Subcutaneous abdominal adipose tissue (tissue), 5 donors: ENCODE results near the gene FBLL1.
A peak's percentile ranks its signal among the peaks of the same experiment; 100 is the strongest.
"Not testable (repeated sequence)": the region's sequence is repeated elsewhere in the genome, so short reads cannot be mapped to it uniquely, and the experiment has no call there.

Source experiments
- H3K27ac ChIP-seq: one replicate; pipeline ENCODE4 v1.7.0; 2013; ENCODE audit warnings: low read depth, mild to moderate bottlenecking, inconsistent platforms, low read length, moderate library complexity
- H3K27me3 ChIP-seq, 5 donors: one replicate each; pipeline ENCODE4 v1.7.0; 2013; ENCODE audit warnings: low read length in 5 of 5, inconsistent platforms in 1 of 5; ENCODE audit not compliant: control insufficient read depth in 5 of 5, insufficient read depth in 4 of 5
- H3K36me3 ChIP-seq, 5 donors: one replicate each; pipeline ENCODE4 v1.7.0; 2013; ENCODE audit warnings: low read length in 5 of 5; ENCODE audit not compliant: control insufficient read depth in 5 of 5, insufficient read depth in 5 of 5
- H3K4me1 ChIP-seq, 5 donors: one replicate each; pipeline ENCODE4 v1.7.0; 2013; ENCODE audit warnings: low read length in 5 of 5, mild to moderate bottlenecking in 3 of 5, moderate library complexity in 1 of 5; ENCODE audit not compliant: control insufficient read depth in 5 of 5, insufficient read depth in 5 of 5
- H3K4me3 ChIP-seq, 5 donors: one replicate each; pipeline ENCODE4 v1.7.0; 2013; ENCODE audit warnings: low read length in 5 of 5, low read depth in 1 of 5
- H3K9ac ChIP-seq, 5 donors: one replicate each; pipeline ENCODE4 v1.7.0; 2013; ENCODE audit warnings: low read length in 5 of 5, mild to moderate bottlenecking in 4 of 5, moderate library complexity in 3 of 5
- H3K9me3 ChIP-seq, 5 donors: one replicate each; pipeline ENCODE4 v1.7.0; 2013; ENCODE audit warnings: low read length in 5 of 5; ENCODE audit not compliant: control insufficient read depth in 5 of 5
- donor health status: healthy.
- donor health status: healthy.
- donor health status: healthy.
- donor health status: healthy.
- donor health status: healthy.

FBLL1 gene

GRCh38 chr5:168525856-168526255 lies 3.2 kb upstream of the FBLL1 start:
- Histone ChIP-seq H3K27me3 (peaks cover 12 to 22% (median 18%) of the 10 kb centered on the region in 5 donors), H3K9ac (no peak overlapping the region), H3K9me3 (peaks cover 0 to 5% (median 0%) of the 10 kb centered on the region in 5 donors), H3K27ac (no peak overlapping the region), H3K4me3 (no peak overlapping the region), H3K4me1 (peaks cover 2 to 13% (median 10%) of the 10 kb centered on the region in 5 donors), H3K36me3 (peaks cover 0 to 14% (median 2%) of the 10 kb centered on the region in 5 donors)

- peaks cover 0 to 5% (median 0%) of the 10 kb centered on the region in 5 donors for H3K9me3 ChIP-seq
These were observed 1.3 kb upstream of the FBLL1 start for GRCh38 chr5:168527756-168528295.

GRCh38 chr5:168529374-168530234 lies 499 bp downstream of the FBLL1 start:
- Histone ChIP-seq H3K4me1 (peaks cover 2 to 13% (median 10%) of the 10 kb centered on the region in 5 donors), H3K9ac (no peak overlapping the region), H3K4me3 (peak overlapping the region in 4 of 5 donors; percentile 22 to 53 (median 46)), H3K36me3 (no peaks in the 10 kb centered on the region), H3K27me3 (peaks cover 16 to 44% (median 27%) of the 10 kb centered on the region in 5 donors), H3K9me3 (peaks cover 0 to 5% (median 0%) of the 10 kb centered on the region in 5 donors), H3K27ac (no peak overlapping the region)

More at GRCh38 chr5:168527756-168528295, 1.3 kb upstream of the FBLL1 start:
- Histone ChIP-seq H3K27ac (no peak overlapping the region), H3K9ac (no peak overlapping the region), H3K36me3 (peaks cover 0 to 7% (median 0%) of the 10 kb centered on the region in 5 donors), H3K4me3 (no peak overlapping the region), H3K4me1 (peaks cover 2 to 13% (median 10%) of the 10 kb centered on the region in 5 donors), H3K27me3 (peaks cover 16 to 40% (median 27%) of the 10 kb centered on the region in 5 donors)

- no peak overlapping the region for H3K4me3 ChIP-seq
- H3K9me3 ChIP-seq = peaks cover 0 to 5% (median 0%) of the 10 kb centered on the region in 5 donors
- H3K4me1 ChIP-seq = peaks cover 2 to 13% (median 10%) of the 10 kb centered on the region in 5 donors
- H3K27me3 ChIP-seq = peaks cover 16 to 44% (median 27%) of the 10 kb centered on the region in 5 donors
- no peak overlapping the region for H3K9ac ChIP-seq
- no peaks in the 10 kb centered on the region for H3K36me3 ChIP-seq
- no peak overlapping the region for H3K27ac ChIP-seq
These were observed 1.6 kb downstream of the FBLL1 start for GRCh38 chr5:168530621-168531150.

DNA sequence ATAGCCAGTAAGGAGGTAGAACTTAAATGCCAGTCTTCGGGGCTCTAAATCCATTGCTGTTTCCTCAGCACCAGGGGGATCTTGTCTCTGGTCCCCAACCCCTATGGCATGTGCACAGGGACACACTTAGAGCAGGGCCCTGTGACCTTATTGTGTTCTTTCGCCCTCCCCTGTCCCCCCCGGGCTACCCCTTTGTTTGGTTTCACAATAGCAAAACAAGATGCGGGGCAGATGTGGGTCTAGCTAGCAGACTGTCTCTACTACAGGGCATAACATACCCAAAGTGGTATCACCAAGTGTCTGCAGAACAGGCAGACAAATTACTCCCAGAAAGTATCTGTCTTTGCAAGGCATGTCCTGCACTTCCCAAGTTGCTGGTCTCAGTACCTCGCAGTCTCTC lies 2.1 kb downstream of the FBLL1 start:
- Histone ChIP-seq H3K9ac (no peak overlapping the region), H3K9me3 (peaks cover 0 to 5% (median 0%) of the 10 kb centered on the region in 5 donors), H3K4me3 (no peak overlapping the region), H3K27me3 (peaks cover 16 to 44% (median 27%) of the 10 kb centered on the region in 5 donors), H3K27ac (no peak overlapping the region), H3K36me3 (no peaks in the 10 kb centered on the region), H3K4me1 (peaks cover 2 to 13% (median 10%) of the 10 kb centered on the region in 5 donors)

DNA sequence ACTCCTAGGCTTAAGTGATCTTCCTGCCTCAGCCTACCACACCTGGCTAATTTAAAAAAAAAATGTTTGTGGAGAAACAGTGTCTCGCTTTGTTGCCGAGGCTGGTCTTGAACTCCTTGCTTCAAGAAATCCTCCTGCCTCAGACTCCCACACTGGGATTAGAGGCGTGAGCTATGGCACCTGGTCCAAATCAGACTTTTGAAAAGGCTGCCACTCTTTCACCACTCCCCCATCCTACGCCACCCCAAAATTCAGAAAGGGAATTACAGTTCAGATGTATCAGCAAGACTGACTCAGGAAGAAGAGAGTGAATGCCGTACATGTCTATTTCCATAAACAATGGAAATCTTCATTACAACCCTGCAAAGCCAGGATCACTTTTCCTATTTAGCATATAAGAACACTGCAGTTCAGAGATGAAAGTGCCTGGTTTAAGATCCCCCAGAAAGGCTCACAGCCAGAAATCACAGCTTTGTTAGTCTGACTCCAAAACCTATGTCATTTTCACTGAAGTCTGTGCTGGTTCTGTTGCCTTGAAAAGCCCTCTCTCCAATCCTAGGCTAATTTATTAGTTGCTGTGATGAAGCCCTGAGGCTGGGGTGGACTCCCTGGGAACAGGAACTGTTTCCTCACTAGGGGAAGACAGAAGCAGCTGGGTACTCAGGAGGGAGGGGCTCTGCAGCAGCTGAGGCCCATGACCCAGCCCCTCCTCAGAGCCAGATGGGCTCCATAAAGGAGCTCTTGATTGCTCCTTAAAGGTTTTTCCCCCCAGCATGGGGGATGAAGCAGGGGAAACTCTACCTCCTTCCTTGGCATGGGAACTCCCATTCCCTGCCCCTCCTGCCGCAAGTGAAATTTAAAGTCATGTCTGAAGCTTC lies 3.1 kb downstream of the FBLL1 start:
- H3K27me3 ChIP-seq = peaks cover 16 to 44% (median 27%) of the 10 kb centered on the region in 5 donors
- H3K9ac ChIP-seq = no peak overlapping the region
- no peaks in the 10 kb centered on the region for H3K36me3 ChIP-seq
- H3K4me3 ChIP-seq = no peak overlapping the region
- H3K4me1 ChIP-seq = peaks cover 2 to 13% (median 10%) of the 10 kb centered on the region in 5 donors
- H3K27ac ChIP-seq = no peak overlapping the region
- H3K9me3 ChIP-seq = peaks cover 0 to 5% (median 0%) of the 10 kb centered on the region in 5 donors

GRCh38 chr5:168534351-168534750 lies 5.2 kb downstream of the FBLL1 start:
- not testable (repeated sequence) for H3K36me3 ChIP-seq, H3K4me1 ChIP-seq, H3K9me3 ChIP-seq, H3K4me3 ChIP-seq, H3K27ac ChIP-seq, H3K9ac ChIP-seq
- H3K27me3 ChIP-seq = peaks cover 16 to 35% (median 22%) of the 10 kb centered on the region in 5 donors

DNA sequence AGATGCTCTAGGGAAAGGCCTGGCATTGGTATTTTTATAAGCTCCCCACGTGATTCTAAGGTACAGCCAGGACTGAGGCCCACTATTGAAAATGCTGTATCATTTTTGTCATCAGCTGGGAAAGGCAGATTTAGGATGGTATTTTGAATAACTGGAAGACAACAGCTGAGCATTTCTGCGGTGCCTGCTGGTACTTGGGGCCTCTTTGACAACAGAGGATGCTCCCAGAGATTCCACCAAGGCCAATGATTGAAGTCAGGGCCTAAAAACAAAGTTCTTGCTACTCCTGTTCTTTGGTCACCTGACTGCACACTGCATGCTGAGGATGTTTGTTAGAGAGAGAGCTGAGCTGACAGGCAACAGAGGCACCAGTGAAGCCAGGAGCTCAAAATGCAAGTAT lies 8.1 kb downstream of the FBLL1 start:
- Histone ChIP-seq H3K4me3 (no peak overlapping the region), H3K9me3 (no peaks in the 10 kb centered on the region), H3K4me1 (no peaks in the 10 kb centered on the region), H3K9ac (no peak overlapping the region), H3K27me3 (peaks cover 0 to 11% (median under 1%) of the 10 kb centered on the region in 5 donors), H3K27ac (no peak overlapping the region), H3K36me3 (no peaks in the 10 kb centered on the region)

GRCh38 chr5:168549554-168549953 lies 20.4 kb downstream of the FBLL1 start:
- Histone ChIP-seq H3K4me1 (peaks cover 0 to 7% (median 0%) of the 10 kb centered on the region in 5 donors), H3K27me3 (no peaks in the 10 kb centered on the region), H3K27ac (no peak overlapping the region), H3K9ac (no peak overlapping the region), H3K9me3 (no peaks in the 10 kb centered on the region), H3K36me3 (peaks cover 15 to 17% (median 16%) of the 10 kb centered on the region in 5 donors), H3K4me3 (no peak overlapping the region)
